Heart right ventricle (tissue), 16 donors: Measurements from ENCODE around the gene TTLL11. TPM values are rescaled to one million over a fixed set of nuclear protein-coding genes. Genes with fewer than 3 reads are reported as not detected.

Experiments
- ATAC-seq, 8 donors: fragments of 200-7000 bp; cut with Tn5 transposase; one replicate each; pipeline ENCODE4 v1.9.1; 2020; ENCODE audit warnings: mild to moderate bottlenecking in 8 of 8, moderate library complexity in 8 of 8, moderate number of reproducible peaks in 1 of 8
- DNase-seq, 2 donors: peaks; one replicate each; pipeline ENCODE4 v3.0.0-alpha.2; 2020
- H3K27ac ChIP-seq, 10 donors: fragments of 200-600 bp; sonication (generic) in 2 of 10; one replicate each; pipeline versions ENCODE4 v1.5.0 to v1.8.0; 2020 to 2022; ENCODE audit warnings: mild to moderate bottlenecking in 3 of 10
- H3K27me3 ChIP-seq, 7 donors: fragments of 200-600 bp; one replicate each; pipeline ENCODE4 v1.8.0; 2021 to 2022; ENCODE audit warnings: mild to moderate bottlenecking in 2 of 7
- H3K36me3 ChIP-seq, 9 donors: fragments of 200-600 bp; sonication (generic) in 1 of 9; one replicate each; pipeline versions ENCODE4 v1.5.0 to v1.8.0; 2020 to 2022; ENCODE audit warnings: mild to moderate bottlenecking in 2 of 9
- H3K4me1 ChIP-seq, 9 donors: fragments of 200-600 bp; sonication (generic) in 1 of 9; one replicate each; pipeline versions ENCODE4 v1.5.0 to v1.8.0; 2020 to 2022; ENCODE audit warnings: mild to moderate bottlenecking in 4 of 9
- H3K4me3 ChIP-seq, 10 donors: fragments of 200-600 bp; sonication (generic) in 2 of 10; one replicate each; pipeline versions ENCODE4 v1.5.0 to v1.8.0; 2020 to 2022; ENCODE audit warnings: mild to moderate bottlenecking in 7 of 10, moderate library complexity in 2 of 10
- H3K9me3 ChIP-seq, 11 donors: fragments of 200-600 bp in 10 of 11; sonication (generic) in 2 of 11; one replicate each; pipeline versions ENCODE4 v1.5.0 to v1.8.0; 2013 to 2022; ENCODE audit warnings: mild to moderate bottlenecking in 2 of 11, control low read depth in 1 of 11, moderate library complexity in 1 of 11
- CTCF ChIP-seq, 9 donors: fragments of 200-600 bp; sonication (generic) in 2 of 9; IDR thresholded peaks; one replicate each; pipeline versions ENCODE4 v1.5.0 to v1.8.0; 2021 to 2022; ENCODE audit warnings: antibody characterized with exemption in 9 of 9, mild to moderate bottlenecking in 5 of 9, moderate library complexity in 1 of 9
- WGBS, 2 donors: extraction: QIAGEN DNeasy Blood & Tissue Kit; methylation state at CpG; one replicate each; pipeline ENCODE4 v1.1.7; 2013; ENCODE audit warnings: inconsistent platforms in 1 of 2; 5-methylcytosine and 5-hydroxymethylcytosine counted together
- intact Hi-C, 10 donors: fragments of 100-400 bp; cut with DNase I; formaldehyde crosslinking; loops; one replicate each; pipeline versions ENCODE4 v1.11.1 to v1.14.2; 2022
- polyA plus RNA-seq, 2 donors: library from polyadenylated mRNA; stranded (reverse); fragments of 200-250 nt; gene quantifications; one replicate each; pipeline ENCODE4 v1.2.3, GENCODE V29; 2013
- total RNA-seq, 10 donors: library from RNA; stranded (reverse); fragmentation: NEBNext Ultra II Directional in 3 of 10; extraction: Animal tissue kit (Norgen Biotek cat#: 25700) in 3 of 10; gene quantifications; one replicate each; pipeline versions ENCODE4 v1.2.1 to v1.2.4, GENCODE V29; 2021 to 2023
- donor health status: Arrhythmogenic right ventricular cardiomyopathy.
- donor health status: ischemic (EF 13 %, LVEDD 7.1; RV severe dilation, severe dysfunction).
- donor health status: healthy with polysubstance abuse.
- donor health status: DM: no; HTN: yes; CAD: no.
- donor health status: DM: no; HTN: no; CAD: no.
- donor health status: ischemic (EF 25% LVEDD 6.9; RV normal size, moderate dysfunction).
- donor health status: ischemic (EF 25% LVEDD 5.7; RV mildly dilated, moderate dysfunction).
- donor health status: healthy.
- donor health status: DM: yes; HTN: yes; CAD: no.
- donor health status: Ischemic cardiomyopathy.
- donor health status: ischemic (EF 35%, LVEDD 5.7; RV mildly dilated, moderate dysfunction).
- donor health status: nonischemic (EF 11% LVEDD 7.7; RV severe dilation, severe dysfunction).
- donor health status: DM: yes; HTN: yes; CAD: no.
- donor health status: PGD.
- donor health status: ischemic (EF 29% LVEDD 5.4; RV normal size, mild dysfunction).
- donor health status: nonischemic (EF 23%, LVEDD 6.1; RV moderate dilation, normal function).

TTLL11 gene
- total and polyA plus RNA-seq, 12 donors, result 2.6 to 8.7 (median 5.8) TPM

GRCh38 chr9:121819428-121820231, 273.5 kb downstream of the TTLL11 start:
- intact Hi-C loops, result loop anchor here in 2 of 10 donors (10.0 kb wide), 2 partner anchors 65 to 1555 kb away; no protein-coding TSS in a partner anchor
- ATAC-seq (peak in 3 of 8 donors; percentile 6 to 40 (median 38)), DNase-seq (no peak)
- no peaks in the 10 kb centered on the region for H3K27me3 ChIP-seq
- H3K36me3 ChIP-seq, result no peaks in the 10 kb centered on the region
- no peak for TF ChIP-seq CTCF (IDR thresholded peaks at IDR 0.05)
- H3K9me3 ChIP-seq, result no peaks in the 10 kb centered on the region
- 46 to 59% methylated on average over 20 of the region's 20 CpGs for WGBS, 2 donors
- H3K4me1 ChIP-seq, result peaks cover 0 to 26% (median 7%) of the 10 kb centered on the region in 9 donors
- no peak overlapping the region for H3K27ac ChIP-seq
- H3K4me3 ChIP-seq, result peak overlapping the region in 2 of 10 donors; percentile 0 to 17

GRCh38 chr9:121818841-121819427, 274.2 kb downstream of the TTLL11 start:
- intact Hi-C loops, result no loop called here
- Histone ChIP-seq H3K36me3 (no peaks in the 10 kb centered on the region), H3K27me3 (peaks cover 0 to 1% (median 0%) of the 10 kb centered on the region in 7 donors), H3K9me3 (no peaks in the 10 kb centered on the region), H3K4me1 (peaks cover 0 to 26% (median 7%) of the 10 kb centered on the region in 9 donors), H3K27ac (no peak overlapping the region), H3K4me3 (no peak overlapping the region)
- TF ChIP-seq CTCF (IDR thresholded peaks at IDR 0.05), result no peak
- no peak for ATAC-seq
- 93 to 94% methylated on average over 12 of the region's 12 CpGs for WGBS, 2 donors
- no peak for DNase-seq

GRCh38 chr9:121818016-121818661, 275.0 kb downstream of the TTLL11 start:
- ATAC-seq (no peak), DNase-seq (no peak)
- no peaks in the 10 kb centered on the region for H3K36me3 ChIP-seq
- intact Hi-C loops, result no loop called here
- peaks cover 0 to 26% (median 7%) of the 10 kb centered on the region in 9 donors for H3K4me1 ChIP-seq
- H3K9me3 ChIP-seq, result no peaks in the 10 kb centered on the region
- H3K27ac ChIP-seq, result no peak overlapping the region
- no peak overlapping the region for H3K4me3 ChIP-seq
- H3K27me3 ChIP-seq, result peaks cover 0 to 3% (median 0%) of the 10 kb centered on the region in 7 donors
- no peak for TF ChIP-seq CTCF (IDR thresholded peaks at IDR 0.05)
- 87 to 88% methylated on average over 19 of the region's 19 CpGs for WGBS, 2 donors

DNA sequence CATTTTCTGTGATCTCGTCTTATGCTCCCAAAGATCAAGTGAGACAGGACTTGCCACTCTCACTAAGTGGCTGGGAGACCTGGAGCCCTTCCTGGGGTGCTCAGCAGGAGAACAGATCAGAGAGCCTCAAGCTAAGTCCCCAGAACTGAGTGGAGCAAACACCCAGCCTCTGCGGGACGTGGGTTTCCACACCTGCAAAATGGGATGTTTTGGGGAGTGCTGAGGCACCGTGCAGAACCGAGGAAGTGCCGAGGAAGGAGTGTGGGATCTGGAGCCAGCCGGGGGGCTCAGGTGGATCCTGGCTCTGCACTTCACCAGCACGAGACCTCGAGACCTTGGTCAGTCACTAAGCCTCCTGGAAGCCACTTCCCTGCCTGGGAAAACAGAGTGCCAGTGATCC, 275.6 kb downstream of the TTLL11 start:
- no peaks in the 10 kb centered on the region for H3K9me3 ChIP-seq
- H3K27me3 ChIP-seq, result peaks cover 0 to 3% (median 0%) of the 10 kb centered on the region in 7 donors
- H3K4me3 ChIP-seq, result no peak overlapping the region
- H3K36me3 ChIP-seq, result no peaks in the 10 kb centered on the region
- intact Hi-C loops, result no loop called here
- TF ChIP-seq CTCF (IDR thresholded peaks at IDR 0.05), result no peak
- ATAC-seq (no peak), DNase-seq (no peak)
- WGBS, 2 donors, result 90 to 91% methylated on average over 9 of the region's 9 CpGs
- H3K4me1 ChIP-seq, result peaks cover 0 to 26% (median 7%) of the 10 kb centered on the region in 9 donors
- H3K27ac ChIP-seq, result no peak overlapping the region
